SK-N-SH (cell line): Measurements from ENCODE around the gene AGBL1.

ENCODE experiments used
- EZH2phosphoT487 ChIP-seq: fragments of 200-600 bp; sonication (generic); IDR thresholded peaks from 2 replicates; pipeline ENCODE4 v1.6.1; 2017; ENCODE audit warnings: low read depth, mixed run types, mild to moderate bottlenecking, antibody characterized with exemption, moderate library complexity, borderline replicate concordance
- FOXM1 ChIP-seq: IDR thresholded peaks from 2 replicates; pipeline ENCODE4 v1.4.0; 2012; ENCODE audit warnings: low read depth, mild to moderate bottlenecking
- NFIC ChIP-seq: IDR thresholded peaks from 2 replicates; pipeline ENCODE4 v1.4.0; 2012; ENCODE audit warnings: borderline replicate concordance
- RFX5 ChIP-seq: IDR thresholded peaks from 2 replicates; pipeline ENCODE4 v1.6.1; 2012; ENCODE audit warnings: mild to moderate bottlenecking, improper control_type of control experiment, low read length
- TAF1 ChIP-seq: IDR thresholded peaks from 2 replicates; pipeline ENCODE4 v1.6.1; 2012; ENCODE audit warnings: low read depth, mild to moderate bottlenecking, low read length, moderate library complexity, borderline replicate concordance
- TF ChIP-seq, protein P1 (sequence below): IDR thresholded peaks from 2 replicates; pipeline ENCODE4 v1.4.0; 2012; ENCODE audit warnings: low read depth
- TF ChIP-seq, protein P2 (sequence below): fragments of 200-600 bp; sonication (generic); IDR thresholded peaks from 2 replicates; pipeline ENCODE4 v1.6.1; 2017; ENCODE audit warnings: antibody characterized with exemption, mild to moderate bottlenecking, moderate library complexity

- TF ChIP-seq TAF1: no peak
- TF ChIP-seq FOXM1: no peak
- TF ChIP-seq, protein P1, sequence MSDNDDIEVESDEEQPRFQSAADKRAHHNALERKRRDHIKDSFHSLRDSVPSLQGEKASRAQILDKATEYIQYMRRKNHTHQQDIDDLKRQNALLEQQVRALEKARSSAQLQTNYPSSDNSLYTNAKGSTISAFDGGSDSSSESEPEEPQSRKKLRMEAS: no peak
- TF ChIP-seq, protein P2, sequence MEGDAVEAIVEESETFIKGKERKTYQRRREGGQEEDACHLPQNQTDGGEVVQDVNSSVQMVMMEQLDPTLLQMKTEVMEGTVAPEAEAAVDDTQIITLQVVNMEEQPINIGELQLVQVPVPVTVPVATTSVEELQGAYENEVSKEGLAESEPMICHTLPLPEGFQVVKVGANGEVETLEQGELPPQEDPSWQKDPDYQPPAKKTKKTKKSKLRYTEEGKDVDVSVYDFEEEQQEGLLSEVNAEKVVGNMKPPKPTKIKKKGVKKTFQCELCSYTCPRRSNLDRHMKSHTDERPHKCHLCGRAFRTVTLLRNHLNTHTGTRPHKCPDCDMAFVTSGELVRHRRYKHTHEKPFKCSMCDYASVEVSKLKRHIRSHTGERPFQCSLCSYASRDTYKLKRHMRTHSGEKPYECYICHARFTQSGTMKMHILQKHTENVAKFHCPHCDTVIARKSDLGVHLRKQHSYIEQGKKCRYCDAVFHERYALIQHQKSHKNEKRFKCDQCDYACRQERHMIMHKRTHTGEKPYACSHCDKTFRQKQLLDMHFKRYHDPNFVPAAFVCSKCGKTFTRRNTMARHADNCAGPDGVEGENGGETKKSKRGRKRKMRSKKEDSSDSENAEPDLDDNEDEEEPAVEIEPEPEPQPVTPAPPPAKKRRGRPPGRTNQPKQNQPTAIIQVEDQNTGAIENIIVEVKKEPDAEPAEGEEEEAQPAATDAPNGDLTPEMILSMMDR: no peak
- TF ChIP-seq EZH2phosphoT487: no peak
- TF ChIP-seq RFX5: no peak
- no peak for TF ChIP-seq NFIC
These were observed 426.3 kb downstream of the AGBL1 start for GRCh38 chr15:86505951-86506350.
